ENCODE results near the gene TNFSF13. TPM values are rescaled to one million over a fixed set of nuclear protein-coding genes. Genes with fewer than 3 reads are reported as not detected.

Gene TNFSF13
- total and polyA plus RNA-seq, 11 donors: 3.7 to 43.0 (median 6.5) TPM

- intact Hi-C loops (cut with DNase I): loop anchor here in 1 of 10 donors (10.0 kb wide), 1 partner anchor 197 kb away; the partner anchor contains the start of genes KCTD11 and TMEM95
- Histone ChIP-seq H3K27me3 (no peaks in the 10 kb centered on the region), H3K4me1 (peaks cover 0 to 58% (median 13%) of the 10 kb centered on the region in 12 donors), H3K4me3 (no peak overlapping the region), H3K9me3 (no peaks in the 10 kb centered on the region), H3K36me3 (peaks cover 0 to 21% (median 6%) of the 10 kb centered on the region in 9 donors), H3K27ac (peak overlapping the region in 1 of 12 donors; percentile 95)
- TF ChIP-seq CTCF (IDR thresholded peaks at IDR 0.05) (no peak), POLR2A (IDR thresholded peaks at IDR 0.05) (no peak)
- 82 to 91% (median 86%) methylated on average over 4 of the region's 4 CpGs for WGBS, 4 donors
- no peak for DNase-seq
- ATAC-seq: no peak
Measured at GRCh38 chr17:7551396-7551795, 7.2 kb upstream of the TNFSF13 start.

- ATAC-seq (peak in 2 of 4 donors; percentile 25 to 36), DNase-seq (no peak)
- TF ChIP-seq CTCF (IDR thresholded peaks at IDR 0.05) (no peak), POLR2A (IDR thresholded peaks at IDR 0.05) (no peak)
- Histone ChIP-seq H3K4me1 (peaks cover 2 to 66% (median 21%) of the 10 kb centered on the region in 12 donors), H3K27ac (peak overlapping the region in 3 of 12 donors; percentile 24 to 95 (median 26)), H3K9me3 (no peaks in the 10 kb centered on the region), H3K27me3 (no peaks in the 10 kb centered on the region), H3K4me3 (no peak overlapping the region), H3K36me3 (peaks cover 0 to 21% (median 6%) of the 10 kb centered on the region in 9 donors)
- intact Hi-C loops (cut with DNase I): loop anchor here in 1 of 10 donors (10.0 kb wide), 1 partner anchor 198 kb away; the partner anchor contains the start of genes KCTD11 and TMEM95
- WGBS, 4 donors: 80 to 89% (median 87%) methylated on average over 6 of the region's 6 CpGs
Measured at GRCh38 chr17:7552621-7553051, 5.9 kb upstream of the TNFSF13 start.

GRCh38 chr17:7553356-7553755, 5.2 kb upstream of the TNFSF13 start:
- H3K27ac ChIP-seq: peak overlapping the region in 4 of 12 donors; percentile 24 to 95 (median 32)
- TF ChIP-seq POLR2A (IDR thresholded peaks at IDR 0.05) (no peak), CTCF (IDR thresholded peaks at IDR 0.05) (no peak)
- no peak overlapping the region for H3K4me3 ChIP-seq
- ATAC-seq (no peak), DNase-seq (no peak)
- 95 to 100% (median 99%) methylated on average over 1 of the region's 1 CpG for WGBS, 4 donors
- intact Hi-C loops (cut with DNase I): loop anchor here in 1 of 10 donors (10.0 kb wide), 1 partner anchor 199 kb away; the partner anchor contains the start of genes KCTD11 and TMEM95
- peaks cover 0 to 21% (median 6%) of the 10 kb centered on the region in 9 donors for H3K36me3 ChIP-seq
- no peaks in the 10 kb centered on the region for H3K9me3 ChIP-seq
- no peaks in the 10 kb centered on the region for H3K27me3 ChIP-seq
- H3K4me1 ChIP-seq: peaks cover 6 to 70% (median 25%) of the 10 kb centered on the region in 12 donors

GRCh38 chr17:7555320-7555948, 3.1 kb upstream of the TNFSF13 start:
- peaks cover 0 to 20% (median 5%) of the 10 kb centered on the region in 9 donors for H3K36me3 ChIP-seq
- no peak for TF ChIP-seq POLR2A (IDR thresholded peaks at IDR 0.05)
- no peak for TF ChIP-seq CTCF (IDR thresholded peaks at IDR 0.05)
- no peak overlapping the region for H3K4me3 ChIP-seq
- intact Hi-C loops (cut with DNase I): loop anchor here in 4 of 10 donors (5.0 to 10.0 kb wide), 5 partner anchors 38 to 203 kb away; partner anchors contain the start of genes KCTD11 (in 2 of the 4) and TMEM95 (in 2 of the 4)
- no peak for ATAC-seq
- DNase-seq: no peak
- H3K27me3 ChIP-seq: no peaks in the 10 kb centered on the region
- H3K27ac ChIP-seq: peak overlapping the region in 1 of 12 donors; percentile 19
- no peaks in the 10 kb centered on the region for H3K9me3 ChIP-seq
- 63 to 73% (median 70%) methylated on average over 10 of the region's 10 CpGs for WGBS, 4 donors
- H3K4me1 ChIP-seq: peaks cover 11 to 77% (median 35%) of the 10 kb centered on the region in 12 donors

Measured in heart left ventricle (tissue), 16 donors.